ENCODE results near the gene FKBP1C.
"Not testable (repeated sequence)": the region's sequence is repeated elsewhere in the genome, so short reads cannot be mapped to it uniquely, and the experiment has no call there.

The FKBP1C gene

DNA sequence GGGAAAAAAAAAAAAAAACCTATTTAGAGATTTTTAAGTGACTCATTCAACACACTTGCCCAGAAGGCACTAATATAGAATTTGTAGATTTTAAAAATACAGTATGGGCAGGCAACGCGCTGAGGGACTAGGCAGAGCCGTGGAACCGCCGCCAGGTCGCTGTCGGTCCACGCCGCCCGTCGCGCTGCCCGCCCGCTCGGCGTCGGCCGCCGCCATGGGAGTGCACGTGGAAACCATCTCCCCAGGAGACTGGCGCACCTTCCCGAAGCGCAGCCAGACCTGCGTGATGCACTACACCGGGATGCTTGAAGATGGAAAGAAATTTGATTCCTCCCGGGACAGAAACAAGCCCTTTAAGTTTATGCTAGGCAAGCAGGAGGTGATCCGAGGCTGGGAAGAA lies at the start of gene FKBP1C:
Gene FKBP1C (plus strand): TSS at position 127 of the 400 bp plus-strand sequence.
- DNase-seq: not testable (repeated sequence)

DNA sequence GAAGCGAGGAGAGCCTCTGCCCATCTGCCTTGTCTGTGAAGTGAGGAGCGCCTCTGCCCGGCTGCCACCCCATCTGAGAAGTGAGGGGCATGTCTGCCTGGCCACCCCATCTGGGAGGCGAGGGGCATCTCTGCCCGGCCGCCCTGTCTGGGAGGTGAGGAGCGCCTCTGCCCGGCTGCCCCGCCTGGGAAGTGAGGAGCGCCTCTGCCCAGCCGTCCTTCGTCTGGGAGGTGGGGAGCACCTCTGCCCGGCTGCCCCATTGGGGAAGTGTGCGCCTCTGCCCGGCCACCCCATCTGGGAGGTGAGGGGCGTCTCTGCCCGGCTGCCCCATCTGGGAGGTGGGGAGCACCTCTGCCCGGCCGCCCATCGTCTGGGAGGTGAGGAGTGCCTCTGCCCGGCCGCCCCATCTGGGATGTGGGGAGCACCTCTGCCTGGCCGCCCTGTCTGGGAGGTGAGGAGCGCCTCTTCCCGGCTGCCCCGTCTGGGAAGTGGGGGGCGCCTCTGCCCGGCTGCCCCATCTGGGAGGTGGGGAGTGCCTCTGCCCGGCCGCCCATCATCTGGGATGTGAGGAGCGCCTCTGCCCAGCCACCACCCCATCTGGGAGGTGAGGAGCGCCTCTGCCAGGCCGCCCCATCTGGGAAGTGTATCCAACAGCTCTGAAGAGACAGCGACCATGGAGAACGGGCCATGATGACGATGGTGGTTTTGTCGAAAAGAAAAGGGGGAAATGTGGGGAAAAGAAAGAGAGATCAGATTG lies 47.0 kb upstream of the FKBP1C start:
- not testable (repeated sequence) for DNase-seq

DNA sequence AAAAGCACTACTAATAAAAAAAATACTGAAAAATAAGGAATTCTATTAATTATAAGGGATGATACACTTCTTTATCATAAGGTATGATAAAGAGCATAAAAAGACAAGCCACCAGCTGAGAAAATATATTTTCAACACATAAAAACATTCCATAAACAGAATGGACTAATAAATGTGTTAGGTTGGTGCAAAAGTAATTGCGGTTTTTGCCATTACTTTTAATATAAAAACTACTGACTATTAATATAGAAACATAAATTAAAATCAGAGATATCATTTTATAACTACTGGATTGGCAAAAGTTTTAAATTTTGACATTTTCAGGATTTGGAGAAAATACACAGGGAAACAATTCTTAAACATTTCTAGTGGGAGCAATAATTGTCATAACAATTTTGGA lies 37.1 kb upstream of the FKBP1C start:
- DNase-seq: no peak

DNA sequence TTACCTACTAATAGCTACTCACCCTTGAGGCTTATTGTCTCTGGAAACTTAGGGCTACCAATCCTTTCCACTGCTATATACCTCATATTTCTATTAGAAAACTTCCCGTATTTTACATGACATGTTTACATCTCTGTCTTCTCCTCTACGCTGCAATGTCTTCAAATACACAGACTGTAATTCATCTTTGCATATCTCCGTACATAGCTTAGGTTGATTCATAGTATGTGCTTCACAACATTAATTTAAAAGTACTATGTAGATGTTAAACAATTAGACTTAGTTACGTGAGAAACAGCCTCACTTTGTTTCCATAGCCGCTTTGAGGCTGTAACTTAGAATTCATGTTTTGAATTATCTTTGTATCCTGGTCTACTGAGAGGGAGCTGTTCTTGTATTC lies 35.1 kb upstream of the FKBP1C start:
- DNase-seq: no peak

DNA sequence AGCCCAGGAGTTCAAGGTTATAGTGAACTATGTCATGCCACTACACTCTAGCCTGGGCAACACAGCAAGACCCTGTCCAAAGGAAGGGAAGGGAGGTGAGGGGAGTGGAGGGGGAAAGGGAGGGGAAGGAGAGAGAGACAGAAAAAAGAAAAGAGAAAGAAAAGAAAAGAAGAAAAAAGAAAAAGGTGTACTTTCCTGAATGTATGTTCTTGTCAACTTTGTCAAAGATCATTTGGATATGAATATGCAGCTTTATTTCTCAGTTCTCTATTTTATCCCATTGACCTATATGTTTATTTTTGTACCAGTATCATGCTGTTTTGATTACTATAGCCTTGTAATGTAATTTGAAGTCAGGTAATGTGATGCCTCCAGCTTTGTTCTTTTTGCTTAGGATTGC lies 30.9 kb upstream of the FKBP1C start:
- DNase-seq: no peak

DNA sequence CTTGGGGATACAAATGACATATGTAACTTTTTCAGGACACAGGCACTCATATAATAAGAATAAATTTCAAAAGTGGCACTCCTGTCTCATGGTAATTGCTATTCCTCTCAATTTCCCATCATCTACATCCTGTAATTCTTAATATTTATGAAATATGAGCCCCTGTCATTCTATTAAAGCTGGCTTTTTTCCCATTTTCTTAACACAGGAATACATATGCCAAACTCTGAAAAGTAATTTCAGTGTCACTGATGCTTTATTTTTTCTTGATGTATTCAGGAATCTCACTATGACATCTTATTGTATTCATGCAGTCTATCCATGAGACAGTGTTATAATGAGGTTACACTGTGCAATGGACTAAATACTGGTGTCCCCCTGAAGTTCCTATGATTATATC lies 24.3 kb upstream of the FKBP1C start:
- DNase-seq: no peak

DNA sequence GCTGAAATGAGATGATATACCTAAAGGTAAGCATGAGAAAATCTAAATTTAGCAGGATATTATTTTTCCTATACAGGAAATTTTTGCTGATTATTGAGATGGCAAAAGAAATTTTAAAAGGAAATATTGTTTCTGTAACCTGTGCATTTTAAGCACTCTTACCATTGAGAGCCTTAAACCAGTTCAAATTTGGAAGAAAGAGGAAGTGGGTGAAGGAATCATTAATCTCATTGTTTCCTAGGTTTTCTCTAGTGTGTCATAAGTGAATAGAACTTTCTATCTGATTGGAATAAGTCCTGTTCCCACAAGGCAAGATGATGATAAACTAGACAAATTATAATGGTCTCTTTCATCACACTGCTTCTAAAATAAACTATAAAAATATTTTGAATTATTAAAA lies 22.4 kb upstream of the FKBP1C start:
- no peak for DNase-seq

DNA sequence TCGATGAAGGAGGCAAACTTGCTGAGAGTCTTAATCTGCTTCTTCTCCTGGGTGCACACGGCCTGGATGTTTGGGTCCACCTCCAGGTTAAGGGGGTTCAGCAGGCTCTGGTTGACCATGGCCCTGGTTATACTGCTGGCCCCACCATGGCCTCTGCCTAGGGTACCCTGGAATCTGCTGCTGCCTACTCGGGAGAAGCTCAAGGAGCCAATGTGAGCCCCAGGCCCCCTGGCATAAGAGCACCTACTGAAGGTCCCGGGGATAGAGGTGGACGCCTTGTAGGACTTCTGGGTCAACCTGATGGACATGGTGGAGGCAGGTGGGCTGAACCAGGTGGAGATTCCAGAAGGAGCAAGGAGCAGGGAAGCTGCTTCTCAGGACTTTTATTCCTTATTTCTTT lies 17.9 kb upstream of the FKBP1C start:
- no peak for DNase-seq

DNA sequence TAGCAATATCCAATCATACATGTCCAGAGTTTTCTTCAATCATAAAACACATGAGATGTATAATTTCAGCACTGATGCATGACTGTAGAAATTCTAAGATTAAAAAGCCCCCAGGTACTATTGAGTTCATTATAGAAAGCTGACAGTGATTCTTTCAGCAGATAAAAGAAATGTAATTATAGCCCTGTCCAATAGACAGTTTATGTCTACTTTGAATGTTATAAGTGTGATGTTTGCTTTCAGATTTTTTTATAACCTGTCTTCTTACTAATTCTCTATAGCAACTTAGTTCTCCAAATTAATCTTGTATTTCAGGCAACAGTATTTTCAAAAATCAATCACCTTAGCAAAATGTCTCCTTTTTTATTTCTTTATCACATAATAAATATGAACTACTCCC lies 13.5 kb upstream of the FKBP1C start:
- no peak for DNase-seq

DNA sequence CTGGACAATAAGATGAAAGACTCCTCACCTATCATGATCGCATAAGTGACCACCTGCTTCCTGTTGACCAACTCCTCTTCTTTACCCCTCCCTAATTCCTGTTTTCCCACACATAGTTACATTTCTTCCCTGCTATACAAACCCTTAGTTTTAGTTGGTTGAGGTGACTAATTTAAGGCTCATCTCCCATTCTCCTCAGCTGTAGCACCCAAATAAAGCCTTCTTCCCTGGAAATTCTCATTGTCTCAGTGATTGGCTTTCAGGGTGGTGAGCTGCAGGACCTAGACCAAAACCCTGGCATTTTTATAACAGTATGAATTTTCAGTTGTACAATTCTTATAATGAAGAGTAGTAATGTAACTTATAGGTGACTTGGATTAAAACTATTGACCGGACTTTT lies 2.1 kb downstream of the FKBP1C start:
- DNase-seq: no peak

DNA sequence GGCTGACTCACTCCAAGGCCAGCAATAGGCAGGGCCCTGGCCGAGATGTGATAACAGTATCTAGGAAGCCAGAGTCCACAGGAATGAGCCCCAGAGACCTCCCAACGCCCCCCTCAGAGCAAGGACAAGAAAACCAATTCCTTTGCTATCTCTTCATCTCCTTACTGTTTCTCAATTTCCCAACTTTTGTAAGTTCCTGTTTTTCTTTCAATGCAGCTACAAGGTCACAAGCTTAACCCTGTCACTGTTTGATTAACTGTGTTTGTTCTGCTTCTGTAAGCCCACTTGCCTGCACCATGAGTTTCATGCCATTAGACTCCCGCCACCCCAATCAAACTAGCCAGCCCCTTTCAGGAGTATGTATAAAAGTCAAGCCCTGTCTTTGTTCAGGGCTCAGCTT lies 3.5 kb downstream of the FKBP1C start:
- no peak for DNase-seq

DNA sequence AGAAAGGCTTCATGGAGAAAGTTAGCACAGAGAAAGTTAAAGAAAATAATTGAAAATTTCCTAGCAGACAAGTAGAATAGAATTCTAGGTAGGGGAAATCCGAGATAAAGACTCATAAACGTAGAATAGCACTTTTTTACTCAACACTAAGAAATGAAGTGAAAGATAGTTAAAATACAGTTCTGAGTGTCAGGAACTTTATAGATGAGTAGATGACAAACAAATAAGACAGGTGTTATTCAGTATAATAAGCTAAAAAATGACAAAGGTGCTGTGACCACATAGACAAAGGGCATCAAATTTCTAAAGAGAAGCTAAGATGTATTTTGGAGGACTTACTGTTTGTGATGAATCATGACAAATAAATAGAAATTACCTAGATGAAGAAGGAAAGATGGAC lies 12.9 kb downstream of the FKBP1C start:
- DNase-seq: no peak

DNA sequence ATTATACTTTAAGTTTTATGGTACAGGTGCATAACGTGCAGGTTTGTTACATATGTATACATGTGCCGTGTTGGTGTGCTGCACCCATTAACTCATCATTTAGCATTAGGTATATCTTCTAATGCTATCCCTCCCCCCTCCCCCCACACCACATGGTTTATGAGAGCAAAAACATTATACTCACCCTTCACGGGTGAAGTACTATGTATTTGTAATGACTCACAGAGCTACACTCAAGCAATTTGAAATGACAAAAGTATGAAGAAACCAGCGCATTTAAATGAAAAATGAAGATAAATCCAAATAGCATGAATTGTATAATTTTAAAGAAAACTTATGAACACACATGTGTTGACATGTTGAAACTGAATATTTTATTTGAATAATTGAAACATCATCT lies 14.7 kb downstream of the FKBP1C start:
- DNase-seq: not testable (repeated sequence)

DNA sequence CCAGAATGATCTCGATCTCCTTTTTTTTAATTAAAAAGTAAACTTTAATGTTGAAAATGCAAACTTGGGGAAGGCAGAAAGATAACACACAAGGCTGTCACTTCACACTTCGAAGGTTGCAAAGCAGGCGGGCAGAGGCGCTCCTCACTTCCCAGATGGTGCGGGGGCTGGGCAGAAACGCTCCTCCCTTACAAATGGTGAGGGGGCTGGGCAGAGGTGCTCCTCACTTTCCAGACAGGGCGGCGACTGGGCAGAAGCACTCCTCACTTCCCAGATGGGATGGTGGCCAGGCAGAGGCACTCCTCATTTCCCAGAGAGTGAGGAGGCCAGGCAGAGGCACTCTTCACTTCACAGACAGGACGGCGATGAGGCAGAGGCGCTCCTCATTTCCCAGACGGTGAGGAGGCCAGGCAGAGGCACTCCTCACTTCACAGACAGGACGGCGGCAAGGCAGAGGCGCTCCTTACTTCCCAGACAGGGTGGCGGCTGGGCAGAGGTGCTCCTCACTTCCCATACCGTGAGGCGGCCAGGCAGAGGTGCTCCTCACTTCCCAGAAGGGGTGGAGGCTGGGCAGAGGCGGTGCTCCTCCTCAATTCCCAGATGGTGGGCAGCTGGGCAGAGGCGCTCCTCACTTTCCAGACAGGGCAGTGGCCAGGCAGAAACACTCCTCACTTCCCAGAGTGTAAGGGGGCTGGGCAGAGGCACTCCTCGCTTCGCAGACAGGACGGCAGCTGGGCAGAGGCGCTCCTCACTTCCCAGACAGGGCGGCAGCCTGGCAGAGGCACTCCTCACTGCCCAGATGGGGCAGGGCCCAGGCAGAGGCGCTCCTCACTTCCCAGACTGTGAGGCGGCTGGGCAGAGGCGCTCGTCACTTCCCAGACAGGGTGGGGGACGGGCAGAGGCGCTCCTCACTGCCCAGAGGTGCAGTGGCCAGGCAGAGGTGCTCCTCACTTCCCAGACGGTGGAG lies 16.9 kb downstream of the FKBP1C start:
- DNase-seq: not testable (repeated sequence)

DNA sequence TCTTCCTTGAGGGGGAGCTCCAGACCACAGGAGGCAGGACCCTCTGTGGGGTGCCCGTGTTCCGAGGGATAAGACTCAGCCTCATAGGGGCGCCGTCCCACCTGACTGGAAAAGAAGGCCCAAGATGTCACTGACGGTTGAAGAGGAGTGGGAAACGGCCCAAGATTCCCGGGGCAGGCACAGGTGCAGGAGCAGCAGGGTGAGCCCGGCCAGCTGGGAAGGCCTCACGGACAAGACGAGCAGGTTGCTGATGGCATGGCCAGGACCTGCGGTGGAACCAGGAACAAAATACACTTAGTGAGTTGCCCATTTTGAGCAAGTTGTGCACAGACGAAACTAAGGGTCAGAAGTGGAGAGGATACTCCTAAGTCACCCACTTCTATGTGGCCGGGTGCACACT lies 18.8 kb downstream of the FKBP1C start:
- DNase-seq: not testable (repeated sequence)

DNA sequence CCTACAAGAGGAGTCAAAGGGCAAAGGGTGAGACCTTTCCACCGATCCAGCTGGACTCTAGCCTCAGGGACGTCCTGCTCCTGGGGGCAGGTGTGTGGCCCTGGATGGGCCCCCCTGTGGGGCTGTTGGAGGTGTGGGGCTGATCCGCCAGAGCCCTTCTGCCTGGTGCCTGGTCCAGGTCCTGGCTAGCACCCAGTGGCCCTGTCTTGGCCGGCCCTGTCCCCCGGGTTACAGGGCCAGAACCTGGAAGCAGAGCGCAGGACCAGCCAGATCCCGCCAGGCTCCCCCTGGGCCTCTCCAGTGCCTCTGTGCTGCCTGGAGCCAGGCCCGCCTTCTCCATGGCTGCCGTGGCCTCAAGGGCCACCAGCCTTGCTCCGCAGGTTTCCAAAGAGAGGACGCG lies 19.2 kb downstream of the FKBP1C start:
- not testable (repeated sequence) for DNase-seq

DNA sequence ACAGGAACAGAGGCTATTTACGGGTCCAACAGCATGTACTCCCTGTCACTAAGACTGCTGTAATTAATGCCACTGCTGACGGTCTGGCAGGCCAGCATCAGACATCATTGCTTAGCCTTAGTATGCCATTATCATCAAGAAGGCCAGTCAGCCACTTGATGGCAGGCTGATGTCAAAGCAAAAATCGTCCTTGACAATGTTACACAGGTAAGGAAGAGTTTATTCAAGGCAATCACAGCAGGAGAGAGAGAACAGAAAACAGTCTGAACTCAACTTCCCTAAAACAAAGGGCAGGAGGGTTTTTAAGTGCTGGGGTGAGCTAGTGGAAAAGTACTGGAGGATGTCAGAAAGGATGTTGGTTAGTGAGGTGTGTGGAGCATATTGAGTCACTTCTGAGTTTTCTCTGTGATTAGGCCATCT lies 25.1 kb downstream of the FKBP1C start:
- DNase-seq: no peak

DNA sequence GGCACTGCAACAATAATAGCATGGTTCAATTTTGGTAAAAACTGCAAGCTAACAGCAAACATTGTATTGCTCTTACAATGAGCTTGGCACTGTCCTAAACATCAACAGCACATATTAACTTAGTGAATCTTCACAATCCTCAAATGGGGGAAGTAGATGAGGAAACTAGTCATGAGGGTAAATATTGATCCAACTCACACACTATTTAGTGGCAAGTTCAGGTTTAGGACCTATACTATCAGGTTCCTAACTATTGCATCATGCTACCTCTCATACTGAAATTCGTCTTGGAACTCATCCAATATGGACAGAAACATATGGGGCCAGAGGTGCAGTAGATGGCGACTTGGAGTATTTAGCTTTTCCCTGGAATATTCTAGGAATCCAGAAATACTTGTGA lies 34.2 kb downstream of the FKBP1C start:
- no peak for DNase-seq

DNA sequence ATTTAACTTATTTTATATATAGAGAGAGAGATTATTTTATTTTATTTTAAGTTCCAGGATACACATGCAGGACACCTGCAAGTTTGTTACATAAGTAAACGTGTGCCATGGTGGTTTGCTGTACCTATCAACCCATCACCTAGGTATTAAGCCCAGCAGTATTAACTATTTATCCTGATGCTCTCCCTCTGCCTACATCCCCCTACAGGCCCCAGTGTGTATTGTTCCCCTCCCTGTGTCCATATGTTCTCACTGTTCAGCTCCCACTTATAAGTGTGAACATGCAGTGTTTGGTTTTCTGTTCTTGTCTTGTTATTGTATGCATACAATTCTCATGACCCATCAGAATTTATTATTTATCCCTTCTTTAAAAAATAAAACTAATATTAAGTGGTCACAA lies 34.6 kb downstream of the FKBP1C start:
- DNase-seq: no peak

DNA sequence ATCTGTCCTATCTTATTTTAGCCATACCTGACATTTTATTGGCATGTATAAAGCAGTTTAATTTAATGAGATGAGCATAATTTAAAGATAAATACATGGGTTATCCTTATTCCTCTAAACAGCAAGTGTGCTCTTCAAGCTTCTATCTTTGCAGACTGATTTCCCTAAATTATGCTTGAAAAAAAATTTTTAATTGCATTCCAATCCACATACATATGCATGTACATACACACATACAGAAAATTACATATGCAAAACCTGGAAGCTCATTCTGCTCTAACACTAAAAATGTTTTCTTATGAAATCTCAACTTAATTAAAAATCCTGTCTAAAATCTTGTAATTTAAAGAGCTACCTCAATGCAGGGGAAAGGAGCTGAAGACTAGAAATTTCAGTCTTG lies 35.3 kb downstream of the FKBP1C start:
- DNase-seq: no peak

DNA sequence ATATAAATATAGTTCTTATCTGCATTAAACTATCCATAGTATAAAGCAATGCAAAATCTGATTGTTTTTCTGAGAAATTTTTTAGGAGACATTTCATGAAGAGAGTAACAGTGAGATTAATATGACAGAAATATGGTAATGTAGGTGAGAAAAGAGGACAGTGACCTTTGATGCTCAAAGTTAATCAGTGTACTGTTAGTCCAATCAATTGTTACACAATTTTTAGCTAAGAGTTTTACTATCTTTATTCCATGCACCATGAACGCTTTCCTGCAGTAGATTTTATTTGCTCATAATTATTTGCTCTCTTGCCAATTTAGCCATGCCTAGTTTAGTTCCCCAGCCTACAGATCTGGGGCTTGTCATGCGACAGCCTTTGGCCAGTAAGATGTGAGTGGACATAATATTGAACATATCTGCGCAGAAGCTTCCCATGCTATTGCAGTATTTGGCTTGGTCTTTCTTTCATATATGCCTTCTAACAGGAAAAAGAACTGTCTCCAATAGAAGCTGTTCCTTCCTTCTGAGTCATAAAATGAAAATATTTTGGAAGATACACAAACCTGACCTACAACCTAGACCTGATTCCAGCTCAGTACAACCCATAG lies 38.7 kb downstream of the FKBP1C start:
- DNase-seq: no peak

DNA sequence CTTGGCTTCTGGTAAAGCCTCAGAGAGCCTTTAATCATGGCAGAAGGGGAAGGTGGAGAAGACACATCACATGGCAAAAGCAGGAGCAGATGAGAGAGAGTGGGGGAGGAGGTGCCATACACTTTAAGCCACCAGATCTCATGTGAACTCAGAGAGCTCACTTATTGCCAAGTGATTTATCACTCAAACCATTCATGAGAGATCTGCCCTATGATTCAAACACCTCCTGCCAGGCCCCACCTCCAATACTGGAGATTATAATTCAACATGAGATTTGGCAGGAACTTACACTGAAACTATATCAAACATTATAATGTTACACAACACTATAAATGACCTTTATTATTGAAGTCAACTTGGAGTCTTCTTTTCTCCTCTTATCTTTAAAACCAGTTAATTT lies 47.9 kb downstream of the FKBP1C start:
- DNase-seq: no peak

DNA sequence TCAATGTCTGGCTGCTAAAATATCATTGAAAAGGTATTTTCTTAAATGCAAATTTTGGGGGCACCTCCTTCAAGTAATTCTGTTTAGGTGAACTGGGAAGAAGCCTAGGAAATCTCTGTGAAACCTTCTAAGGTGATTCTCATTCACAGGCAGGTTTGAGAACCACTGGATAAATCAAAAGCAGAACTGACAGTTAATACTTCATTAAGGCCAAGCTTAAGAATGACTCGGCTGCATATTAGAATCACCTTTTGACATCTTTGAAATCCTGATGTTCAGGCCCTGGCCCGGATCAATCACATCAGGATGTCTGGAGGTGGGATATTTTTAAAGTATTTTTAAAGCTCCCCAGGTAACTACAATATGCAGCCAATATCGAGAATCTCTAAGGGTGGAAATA lies 50.6 kb downstream of the FKBP1C start:
- DNase-seq: no peak
